Suprapubic skin (tissue), 4 donors: ENCODE data around the gene RGS12. TPM values are rescaled to one million over a fixed set of nuclear protein-coding genes. Genes with fewer than 3 reads are reported as not detected.
A peak's percentile ranks its signal among the peaks of the same experiment; 100 is the strongest.

ENCODE experiments used
- DNase-seq, 2 donors: peaks; one replicate each; pipeline ENCODE4 v3.0.0-alpha.2; 2019; ENCODE audit warnings: low spot score in 2 of 2
- H3K27ac ChIP-seq: fragments of 200-600 bp; sonication (generic); one replicate; pipeline ENCODE4 v1.5.1; 2019
- H3K27me3 ChIP-seq: fragments of 200-600 bp; sonication (generic); one replicate; pipeline ENCODE4 v1.5.1; 2019
- H3K36me3 ChIP-seq: fragments of 200-600 bp; sonication (generic); one replicate; pipeline ENCODE4 v1.5.1; 2019
- H3K4me1 ChIP-seq: fragments of 200-600 bp; sonication (generic); one replicate; pipeline ENCODE4 v1.5.1; 2019
- H3K4me3 ChIP-seq: fragments of 200-600 bp; sonication (generic); one replicate; pipeline ENCODE4 v1.5.1; 2019; ENCODE audit warnings: mild to moderate bottlenecking
- H3K9me3 ChIP-seq: fragments of 200-600 bp; sonication (generic); one replicate; pipeline ENCODE4 v1.5.1; 2019
- CTCF ChIP-seq, 2 donors: fragments of 200-600 bp in 1 of 2; fragments of 450-650 bp in 1 of 2; sonication (generic) in 1 of 2; IDR thresholded peaks; one replicate each; pipeline ENCODE4 v1.5.1; 2016 to 2019; ENCODE audit warnings: antibody characterized with exemption in 2 of 2, mild to moderate bottlenecking in 1 of 2, moderate library complexity in 1 of 2
- EP300 ChIP-seq: sonication (generic); formaldehyde crosslinking; IDR thresholded peaks from one replicate; pipeline ENCODE4 v1.6.1; 2017; ENCODE audit warnings: antibody characterized with exemption
- POLR2A ChIP-seq, 2 donors: fragments of 450-650 bp; IDR thresholded peaks; one replicate each; pipeline ENCODE4 v1.6.1; 2017; ENCODE audit warnings: antibody characterized with exemption in 2 of 2, mild to moderate bottlenecking in 2 of 2, moderate library complexity in 2 of 2
- POLR2AphosphoS5 ChIP-seq, 3 donors: sonication (generic); formaldehyde crosslinking; IDR thresholded peaks; one replicate each; pipeline ENCODE4 v1.6.1; 2017; ENCODE audit warnings: antibody characterized with exemption in 3 of 3
- WGBS: methylation state at CpG from one replicate; pipeline ENCODE4 v1.1.5; 2018; 5-methylcytosine and 5-hydroxymethylcytosine counted together
- total RNA-seq, 4 donors: library from RNA; depleted of rRNA; stranded (reverse); fragments of >200 nt; gene quantifications; one replicate each; pipeline ENCODE4 v1.1.0, GENCODE V29; 2016

The RGS12 gene
- total RNA-seq, 4 donors from 2014 or later, result 65.8 to 246 (median 118) TPM

- 86% methylated on average over 3 of the region's 3 CpGs for WGBS
- DNase-seq, result peak in 1 of 2 donors; percentile 49
- H3K36me3 ChIP-seq, result no peaks in the 10 kb centered on the region
- no peak for TF ChIP-seq POLR2AphosphoS5 (IDR thresholded peaks at IDR 0.05)
- no peak for TF ChIP-seq CTCF (IDR thresholded peaks at IDR 0.05)
- TF ChIP-seq EP300, result no peak
- no peak for TF ChIP-seq POLR2A (IDR thresholded peaks at IDR 0.05)
- no peak overlapping the region for H3K27ac ChIP-seq
- H3K4me3 ChIP-seq, result no peak overlapping the region
- H3K4me1 ChIP-seq, result peaks cover 2% of the 10 kb centered on the region
- H3K9me3 ChIP-seq, result no peaks in the 10 kb centered on the region
- H3K27me3 ChIP-seq, result peaks cover 14% of the 10 kb centered on the region
Observed at GRCh38 chr4:3280466-3280865, 12.4 kb upstream of the RGS12 start.

GRCh38 chr4:3283483-3283882, 9.3 kb upstream of the RGS12 start:
- WGBS, result 85% methylated on average over 5 of the region's 6 CpGs

GRCh38 chr4:3283916-3284315, 8.9 kb upstream of the RGS12 start:
- H3K9me3 ChIP-seq, result no peaks in the 10 kb centered on the region
- peaks cover 38% of the 10 kb centered on the region for H3K27me3 ChIP-seq
- no peak overlapping the region for H3K4me3 ChIP-seq
- WGBS, result 60% methylated on average over 12 of the region's 13 CpGs
- DNase-seq, result peak in 1 of 2 donors; percentile 67
- peaks cover 27% of the 10 kb centered on the region for H3K4me1 ChIP-seq
- H3K36me3 ChIP-seq, result no peaks in the 10 kb centered on the region
- no peak for TF ChIP-seq POLR2A (IDR thresholded peaks at IDR 0.05)
- TF ChIP-seq EP300, result no peak
- TF ChIP-seq CTCF (IDR thresholded peaks at IDR 0.05), result no peak
- TF ChIP-seq POLR2AphosphoS5 (IDR thresholded peaks at IDR 0.05), result no peak
- no peak overlapping the region for H3K27ac ChIP-seq

More at GRCh38 chr4:3283483-3283882, 9.3 kb upstream of the RGS12 start:
- peaks cover 37% of the 10 kb centered on the region for H3K27me3 ChIP-seq
- H3K9me3 ChIP-seq, result no peaks in the 10 kb centered on the region
- no peak overlapping the region for H3K27ac ChIP-seq
- H3K4me1 ChIP-seq, result peaks cover 27% of the 10 kb centered on the region
- no peaks in the 10 kb centered on the region for H3K36me3 ChIP-seq
- peak in 1 of 2 donors; percentile 49 for DNase-seq
- H3K4me3 ChIP-seq, result no peak overlapping the region
- TF ChIP-seq POLR2AphosphoS5 (IDR thresholded peaks at IDR 0.05), result no peak

- no peak overlapping the region for H3K4me3 ChIP-seq
- peaks cover 27% of the 10 kb centered on the region for H3K4me1 ChIP-seq
- H3K36me3 ChIP-seq, result no peaks in the 10 kb centered on the region
- H3K27ac ChIP-seq, result no peak overlapping the region
- peak in 1 of 2 donors; percentile 73 for DNase-seq
- H3K9me3 ChIP-seq, result no peaks in the 10 kb centered on the region
- TF ChIP-seq EP300 (no peak), POLR2AphosphoS5 (IDR thresholded peaks at IDR 0.05) (no peak), CTCF (IDR thresholded peaks at IDR 0.05) (no peak), POLR2A (IDR thresholded peaks at IDR 0.05) (no peak)
- peaks cover 38% of the 10 kb centered on the region for H3K27me3 ChIP-seq
- 90% methylated on average over 20 of the region's 24 CpGs for WGBS
Observed at GRCh38 chr4:3284734-3285557, 7.9 kb upstream of the RGS12 start.

- Histone ChIP-seq H3K27ac (no peak overlapping the region), H3K4me1 (peaks cover 27% of the 10 kb centered on the region), H3K9me3 (no peaks in the 10 kb centered on the region), H3K27me3 (peaks cover 38% of the 10 kb centered on the region), H3K4me3 (no peak overlapping the region), H3K36me3 (no peaks in the 10 kb centered on the region)
- WGBS, result 37% methylated on average over 24 of the region's 38 CpGs
- TF ChIP-seq POLR2A (IDR thresholded peaks at IDR 0.05) (no peak), CTCF (IDR thresholded peaks at IDR 0.05) (no peak), POLR2AphosphoS5 (IDR thresholded peaks at IDR 0.05) (no peak), EP300 (no peak)
- peak in 1 of 2 donors; percentile 80 for DNase-seq
Observed at GRCh38 chr4:3285558-3286334, 7.1 kb upstream of the RGS12 start.
